HCT116 (cell line): Measurements from ENCODE around the gene SNX13. TPM values are rescaled to one million over a fixed set of nuclear protein-coding genes. Genes with fewer than 3 reads are reported as not detected.

ENCODE experiments used
- ATAC-seq: fragments of 200-7000 bp; cut with Tn5 transposase; 2 replicates; pipeline ENCODE4 v1.9.1; 2020; ENCODE audit warnings: mild to moderate bottlenecking, moderate library complexity
- BruUV-seq: library from RNA; stranded (reverse); fragments of 400-500 nt; replicated peaks from 2 replicates; lab custom pipeline; 2021; lab: Mats Ljungman, UMichigan
- CTCF ChIA-PET: fragments of 300-600 bp; sonication (Branson Sonifier 250); formaldehyde crosslinking; loops from one replicate; lab custom pipeline; 2021; ENCODE audit warnings: antibody characterized with exemption; lab: Charles Lee
- POLR2A ChIA-PET: fragments of 300-600, 350-600 bp; sonication (Branson Sonifier 250); formaldehyde crosslinking; loops from one replicate; lab custom pipeline; 2021; ENCODE audit warnings: antibody characterized with exemption; lab: Charles Lee
- RAD21 ChIA-PET, 2 experiments: fragments of 300-600 bp; sonication (Branson Sonifier 250); formaldehyde crosslinking; loops; one replicate each; lab custom pipeline; 2023; ENCODE audit warnings: low total read pairs in 2 of 2; ENCODE audit not compliant: uncharacterized antibody in 2 of 2, unreplicated experiment in 2 of 2, low non-redundant PET in 1 of 2; lab: Charles Lee
- DNase-seq: peaks from one replicate; pipeline ENCODE4 v3.0.0-alpha.2; 2010; ENCODE audit warnings: low read depth, low spot score
- H2AFZ ChIP-seq: fragments of 200-600 bp; shearing (Covaris generic), sonication (generic); 2 replicates; pipeline ENCODE4 v1.6.1; 2017; ENCODE audit warnings: low read depth, mixed run types, mixed read lengths, antibody characterized with exemption, low read length; ENCODE audit not compliant: poor library complexity, severe bottlenecking
- H3K27ac ChIP-seq: 2 replicates; pipeline ENCODE4 v1.5.1; 2012; ENCODE audit warnings: low read depth, low read length
- H3K27me3 ChIP-seq: fragments of 200-600 bp; sonication (generic); 2 replicates; pipeline ENCODE4 v1.6.1; 2016; ENCODE audit warnings: mixed run types, low read length, mixed read lengths; ENCODE audit not compliant: insufficient read depth
- H3K36me3 ChIP-seq, 2 experiments: fragments of 200-500 bp in 1 of 2; fragments of 200-600 bp in 1 of 2; sonication (Bioruptor generic) in 1 of 2; sonication (generic) in 1 of 2; 2 replicates each; pipeline versions ENCODE4 v1.5.1 to v1.6.1; 2014 to 2016; ENCODE audit warnings: low read length in 2 of 2, inconsistent platforms in 1 of 2, mixed read lengths in 1 of 2, mixed run types in 1 of 2; ENCODE audit not compliant: insufficient read depth in 2 of 2, control insufficient read depth in 1 of 2
- H3K4me1 ChIP-seq, 2 experiments: fragments of 200-600 bp in 1 of 2; sonication (generic) in 1 of 2; 2 replicates each; pipeline versions ENCODE4 v1.5.1 to v1.6.1; 2012 to 2017; ENCODE audit warnings: low read length in 2 of 2, inconsistent platforms in 1 of 2, mild to moderate bottlenecking in 1 of 2, mixed read lengths in 1 of 2, mixed run types in 1 of 2, moderate library complexity in 1 of 2; ENCODE audit not compliant: insufficient read depth in 2 of 2, control insufficient read depth in 1 of 2
- H3K4me2 ChIP-seq: fragments of 200-600 bp; sonication (generic); 2 replicates; pipeline ENCODE4 v1.6.1; 2017; ENCODE audit warnings: mixed run types, low read length, mixed read lengths
- H3K4me3 ChIP-seq, 2 experiments: fragments of 200-600 bp in 1 of 2; sonication (generic) in 1 of 2; replicated peaks in 1 of 2; 2 replicates each; pipeline ENCODE4 v1.5.1; 2011 to 2016; ENCODE audit warnings: low read length in 2 of 2, control low read depth in 1 of 2, low read depth in 1 of 2, mild to moderate bottlenecking in 1 of 2, mixed read lengths in 1 of 2, mixed run types in 1 of 2
- H3K79me2 ChIP-seq: fragments of 200-600 bp; sonication (generic); 2 replicates; pipeline ENCODE4 v1.6.1; 2017; ENCODE audit warnings: mild to moderate bottlenecking, mixed run types, low read length, moderate library complexity, mixed read lengths; ENCODE audit not compliant: insufficient read depth
- H3K9ac ChIP-seq: fragments of 200-600 bp; sonication (generic); 2 replicates; pipeline ENCODE4 v1.6.1; 2016; ENCODE audit warnings: low read length, mixed read lengths
- H3K9me2 ChIP-seq: fragments of 200-600 bp; sonication (generic), shearing (Covaris generic); 2 replicates; pipeline ENCODE4 v1.6.1; 2017; ENCODE audit warnings: mixed run types, mild to moderate bottlenecking, moderate library complexity; ENCODE audit not compliant: insufficient read depth
- H3K9me3 ChIP-seq, 2 experiments: fragments of 200-500 bp in 1 of 2; fragments of 200-600 bp in 1 of 2; sonication (Bioruptor generic) in 1 of 2; sonication (generic) in 1 of 2; 2 replicates each; pipeline ENCODE4 v1.6.1; 2014 to 2017; ENCODE audit warnings: low read length in 2 of 2, mixed read lengths in 2 of 2, inconsistent platforms in 1 of 2, low read depth in 1 of 2, mild to moderate bottlenecking in 1 of 2, mixed run types in 1 of 2, moderate library complexity in 1 of 2; ENCODE audit not compliant: control insufficient read depth in 1 of 2, insufficient read depth in 1 of 2
- H4K20me1 ChIP-seq: fragments of 200-600 bp; sonication (generic), shearing (Covaris generic); 2 replicates; pipeline ENCODE4 v1.6.1; 2017; ENCODE audit warnings: mixed run types, mild to moderate bottlenecking, moderate library complexity; ENCODE audit not compliant: insufficient read depth
- ATF3 ChIP-seq: IDR thresholded peaks from 2 replicates; pipeline ENCODE4 v1.6.1; 2012
- CBX3 ChIP-seq: IDR thresholded peaks from 2 replicates; pipeline ENCODE4 v1.6.1; 2012; ENCODE audit warnings: low read depth
- CTCF ChIP-seq, 3 experiments: fragments of 200-600 bp in 1 of 3; sonication (generic) in 1 of 3; IDR thresholded peaks in 2 of 3; conservative IDR thresholded peaks in 1 of 3; 2 replicates each; pipeline ENCODE4 v1.5.1; 2012 to 2017; ENCODE audit warnings: low read depth in 2 of 3, low read length in 2 of 3, antibody characterized with exemption in 1 of 3, borderline replicate concordance in 1 of 3, control low read depth in 1 of 3, mild to moderate bottlenecking in 1 of 3, mixed read lengths in 1 of 3, mixed run types in 1 of 3, moderate library complexity in 1 of 3; ENCODE audit not compliant: insufficient read depth in 1 of 3
- EGR1 ChIP-seq: IDR thresholded peaks from 2 replicates; pipeline ENCODE4 v1.6.1; 2012; ENCODE audit warnings: low read depth
- ELF1 ChIP-seq: IDR thresholded peaks from 2 replicates; pipeline ENCODE4 v1.6.1; 2012; ENCODE audit warnings: low read depth, borderline replicate concordance
- EZH2 ChIP-seq: fragments of 200-600 bp; sonication (generic); IDR thresholded peaks from 2 replicates; pipeline ENCODE4 v1.6.1; 2017; ENCODE audit warnings: antibody characterized with exemption, mixed run types
- EZH2phosphoT487 ChIP-seq: fragments of 200-600 bp; IDR thresholded peaks from 2 replicates; pipeline ENCODE4 v1.6.1; 2018; ENCODE audit warnings: antibody characterized with exemption, borderline replicate concordance
- FOSL1 ChIP-seq: IDR thresholded peaks from 2 replicates; pipeline ENCODE4 v1.6.1; 2012; ENCODE audit warnings: low read depth
- JUND ChIP-seq: IDR thresholded peaks from 2 replicates; pipeline ENCODE4 v1.6.1; 2012
- MAX ChIP-seq: IDR thresholded peaks from 2 replicates; pipeline ENCODE4 v1.6.1; 2012
- RAD21 ChIP-seq: IDR thresholded peaks from 2 replicates; pipeline ENCODE4 v1.6.1; 2012; ENCODE audit warnings: low read depth, mild to moderate bottlenecking
- SIN3A ChIP-seq: IDR thresholded peaks from 2 replicates; pipeline ENCODE4 v1.6.1; 2012; ENCODE audit warnings: low read depth
- SP1 ChIP-seq: IDR thresholded peaks from 2 replicates; pipeline ENCODE4 v1.6.1; 2012; ENCODE audit warnings: low read depth
- TCF7L2 ChIP-seq: IDR thresholded peaks from 2 replicates; pipeline ENCODE4 v1.7.0; 2011; ENCODE audit warnings: borderline replicate concordance, inconsistent platforms; ENCODE audit not compliant: insufficient read depth, insufficient read length; ENCODE audit errors: extremely low read depth
- YY1 ChIP-seq: IDR thresholded peaks from 2 replicates; pipeline ENCODE4 v1.6.1; 2011; ENCODE audit warnings: low read length, low read depth, moderate library complexity, mild to moderate bottlenecking; ENCODE audit not compliant: insufficient replicate concordance; ENCODE audit errors: extremely low read depth
- ZBTB33 ChIP-seq: IDR thresholded peaks from 2 replicates; pipeline ENCODE4 v1.6.1; 2011; ENCODE audit warnings: mild to moderate bottlenecking, low read length, moderate library complexity; ENCODE audit not compliant: insufficient replicate concordance; ENCODE audit errors: extremely low read depth
- ZFX ChIP-seq: fragments of 450-650 bp; IDR thresholded peaks from 2 replicates; pipeline ENCODE4 v1.6.1; 2017
- ZNF274 ChIP-seq: fragments of 200-500 bp; sonication (Bioruptor generic); IDR thresholded peaks from 2 replicates; pipeline ENCODE4 v1.6.1; 2014; ENCODE audit warnings: mild to moderate bottlenecking, low read depth, low read length, inconsistent platforms
- intact Hi-C: fragments of 100-400 bp; cut with micrococcal nuclease; formaldehyde crosslinking; loops from 2 replicates; pipeline ENCODE4 v1.10.0; 2022
- total RNA-seq: library from RNA; stranded (reverse); gene quantifications from one replicate; pipeline ENCODE4 v1.2.1, GENCODE V29; 2021; ENCODE audit not compliant: unreplicated experiment

The SNX13 gene
- total RNA-seq, 1 experiment from 2014 or later: 33.4 TPM

GRCh38 chr7:17947620-17948019 is 7.3 kb upstream of the SNX13 start:
- POLR2A ChIA-PET: no interaction called here
- no peaks in the 10 kb centered on the region for H3K79me2 ChIP-seq
- DNase-seq: no peak
- H3K4me3 ChIP-seq: no peak overlapping the region
- no peak for ATAC-seq
- H2AFZ ChIP-seq: no peak overlapping the region
- no peaks in the 10 kb centered on the region for H4K20me1 ChIP-seq
- H3K4me1 ChIP-seq: no peaks in the 10 kb centered on the region
- no peaks in the 10 kb centered on the region for H3K27me3 ChIP-seq
- BruUV-seq: no TSS peak
- H3K36me3 ChIP-seq: no peaks in the 10 kb centered on the region
- RAD21 ChIA-PET: no interaction called here
- H3K4me2 ChIP-seq: no peak overlapping the region
- H3K9ac ChIP-seq: no peak overlapping the region
- TF ChIP-seq EZH2phosphoT487 (no peak), YY1 (no peak), SP1 (no peak), FOSL1 (no peak), CTCF (IDR thresholded peaks at IDR 0.05 in 2 of 3, conservative IDR thresholded peaks at IDR 0.05 in 1 of 3; ENCODE audit: borderline replicate concordance in 1 of 3, insufficient read depth in 1 of 3, low read depth in 2 of 3, low read length in 2 of 3) (no peak), ZBTB33 (no peak), ELF1 (no peak), SIN3A (no peak), EGR1 (no peak), CBX3 (no peak), ZFX (no peak), JUND (no peak), TCF7L2 (no peak), ATF3 (no peak), RAD21 (no peak), EZH2 (no peak), ZNF274 (no peak), MAX (no peak)
- H3K27ac ChIP-seq: no peak overlapping the region
- H3K9me2 ChIP-seq: no peaks in the 10 kb centered on the region
- intact Hi-C loops: no loop called here
- H3K9me3 ChIP-seq: no peaks in the 10 kb centered on the region
- CTCF ChIA-PET: no interaction called here
